Measurements from ENCODE around the gene WDR72.

WDR72 gene

DNA sequence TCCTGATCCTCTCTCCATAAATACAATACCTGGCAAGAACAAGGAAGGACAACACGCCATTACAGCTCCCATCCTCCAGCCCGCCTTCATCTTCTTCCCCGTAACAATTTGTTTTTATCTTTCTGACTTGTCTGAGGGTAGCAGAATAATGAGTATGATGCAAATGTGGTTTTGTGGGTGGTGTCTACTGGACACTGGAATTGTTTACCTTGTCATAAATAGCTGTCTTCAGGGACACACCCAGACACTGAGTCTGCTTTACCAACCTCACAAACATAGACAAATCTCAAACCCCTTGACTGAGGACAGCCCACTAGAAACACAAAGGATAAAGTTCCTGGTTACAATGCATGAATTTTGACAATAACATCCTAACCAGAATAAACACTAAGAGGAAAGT lies 13.4 kb downstream of the WDR72 start:
- H3F3A ChIP-seq (ENCODE audit: low read depth), result no peaks in the 10 kb centered on the region
- H4K20me1 ChIP-seq (ENCODE audit: insufficient read depth, low read length, poor library complexity, severe bottlenecking), result no peaks in the 10 kb centered on the region
- H2AFZ ChIP-seq (ENCODE audit: low read length), result no peak overlapping the region
- H3K36me3 ChIP-seq (ENCODE audit: insufficient read depth, low read length), result no peaks in the 10 kb centered on the region
- no peaks in the 10 kb centered on the region for H3K79me2 ChIP-seq (ENCODE audit: insufficient read depth, low read length)
- no peaks in the 10 kb centered on the region for H3K27me3 ChIP-seq (ENCODE audit: insufficient read depth, low read length, poor library complexity, severe bottlenecking)
- H3K9me3 ChIP-seq (ENCODE audit: insufficient read depth, low read depth, low read length), result no peaks in the 10 kb centered on the region
- H3K4me1 ChIP-seq (ENCODE audit: insufficient read depth, low read length, poor library complexity, severe bottlenecking), result no peaks in the 10 kb centered on the region
- H3K4me2 ChIP-seq (ENCODE audit: low read depth, low read length, poor library complexity, severe bottlenecking), result no peak overlapping the region
- no peak for TF ChIP-seq EZH2phosphoT487 (IDR thresholded peaks at IDR 0.05; ENCODE audit: borderline replicate concordance)
- TF ChIP-seq, protein P1, sequence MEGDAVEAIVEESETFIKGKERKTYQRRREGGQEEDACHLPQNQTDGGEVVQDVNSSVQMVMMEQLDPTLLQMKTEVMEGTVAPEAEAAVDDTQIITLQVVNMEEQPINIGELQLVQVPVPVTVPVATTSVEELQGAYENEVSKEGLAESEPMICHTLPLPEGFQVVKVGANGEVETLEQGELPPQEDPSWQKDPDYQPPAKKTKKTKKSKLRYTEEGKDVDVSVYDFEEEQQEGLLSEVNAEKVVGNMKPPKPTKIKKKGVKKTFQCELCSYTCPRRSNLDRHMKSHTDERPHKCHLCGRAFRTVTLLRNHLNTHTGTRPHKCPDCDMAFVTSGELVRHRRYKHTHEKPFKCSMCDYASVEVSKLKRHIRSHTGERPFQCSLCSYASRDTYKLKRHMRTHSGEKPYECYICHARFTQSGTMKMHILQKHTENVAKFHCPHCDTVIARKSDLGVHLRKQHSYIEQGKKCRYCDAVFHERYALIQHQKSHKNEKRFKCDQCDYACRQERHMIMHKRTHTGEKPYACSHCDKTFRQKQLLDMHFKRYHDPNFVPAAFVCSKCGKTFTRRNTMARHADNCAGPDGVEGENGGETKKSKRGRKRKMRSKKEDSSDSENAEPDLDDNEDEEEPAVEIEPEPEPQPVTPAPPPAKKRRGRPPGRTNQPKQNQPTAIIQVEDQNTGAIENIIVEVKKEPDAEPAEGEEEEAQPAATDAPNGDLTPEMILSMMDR (conservative IDR thresholded peaks at IDR 0.05; ENCODE audit: low read length), result no peak
- H3K9me2 ChIP-seq (replicated peaks; ENCODE audit: low read depth, low read length), result no peaks in the 10 kb centered on the region
- H3K9ac ChIP-seq (ENCODE audit: low read depth, low read length, poor library complexity, severe bottlenecking), result no peak overlapping the region
- H3K4me3 ChIP-seq (ENCODE audit: low read length, poor library complexity, severe bottlenecking), result no peak overlapping the region

DNA sequence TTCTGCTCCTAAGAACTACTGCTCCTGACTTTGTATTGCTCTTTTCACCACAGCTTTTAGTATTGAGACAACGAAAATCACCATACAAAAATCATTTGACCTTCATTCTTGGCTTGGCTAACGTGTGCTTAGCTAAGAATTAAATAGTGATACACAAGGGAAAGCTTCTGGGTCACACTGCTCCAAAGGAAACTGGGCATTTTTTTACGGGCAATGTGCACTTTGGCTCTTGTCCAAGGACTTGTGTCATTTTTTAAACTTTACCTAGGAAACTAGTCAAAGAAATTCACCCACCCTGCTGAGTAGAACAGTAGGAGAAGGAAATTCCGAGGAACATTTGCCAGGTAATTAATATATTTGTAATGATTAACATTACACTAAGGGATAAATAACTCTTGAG lies 19.8 kb downstream of the WDR72 start:
- H3K4me3 ChIP-seq (ENCODE audit: low read length, poor library complexity, severe bottlenecking), result no peak overlapping the region
- no peaks in the 10 kb centered on the region for H3K9me3 ChIP-seq (ENCODE audit: insufficient read depth, low read depth, low read length)
- H3K9me2 ChIP-seq (replicated peaks; ENCODE audit: low read depth, low read length), result no peaks in the 10 kb centered on the region
- no peak overlapping the region for H3K4me2 ChIP-seq (ENCODE audit: low read depth, low read length, poor library complexity, severe bottlenecking)
- TF ChIP-seq EZH2phosphoT487 (IDR thresholded peaks at IDR 0.05; ENCODE audit: borderline replicate concordance), result no peak
- TF ChIP-seq, protein P1 (conservative IDR thresholded peaks at IDR 0.05; ENCODE audit: low read length), result no peak
- no peak overlapping the region for H3K9ac ChIP-seq (ENCODE audit: low read depth, low read length, poor library complexity, severe bottlenecking)
- H3K36me3 ChIP-seq (ENCODE audit: insufficient read depth, low read length), result no peaks in the 10 kb centered on the region
- H3K79me2 ChIP-seq (ENCODE audit: insufficient read depth, low read length), result no peaks in the 10 kb centered on the region
- H3F3A ChIP-seq (ENCODE audit: low read depth), result no peaks in the 10 kb centered on the region
- H2AFZ ChIP-seq (ENCODE audit: low read length), result no peak overlapping the region
- no peaks in the 10 kb centered on the region for H4K20me1 ChIP-seq (ENCODE audit: insufficient read depth, low read length, poor library complexity, severe bottlenecking)
- H3K4me1 ChIP-seq (ENCODE audit: insufficient read depth, low read length, poor library complexity, severe bottlenecking), result no peaks in the 10 kb centered on the region
- no peaks in the 10 kb centered on the region for H3K27me3 ChIP-seq (ENCODE audit: insufficient read depth, low read length, poor library complexity, severe bottlenecking)

DNA sequence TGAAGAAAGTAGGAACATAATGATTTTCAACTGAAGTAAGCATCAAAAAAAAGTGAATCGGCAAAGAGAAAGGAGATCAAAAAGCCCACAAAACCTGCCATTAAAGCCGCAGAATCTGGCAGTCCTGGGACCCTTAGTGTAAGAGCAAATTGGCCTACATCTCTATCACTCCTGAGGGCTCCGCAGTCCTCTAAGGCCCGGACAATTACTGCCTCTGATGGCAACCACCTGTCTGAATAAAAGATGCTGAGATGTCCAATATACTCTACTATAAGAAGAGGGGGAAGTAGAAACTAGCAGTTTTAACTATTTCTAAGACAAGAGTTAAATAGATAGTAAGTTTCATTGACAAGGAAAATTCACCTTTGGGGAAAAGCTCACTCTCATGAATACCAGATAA lies 20.3 kb downstream of the WDR72 start:
- H3F3A ChIP-seq (ENCODE audit: low read depth), result no peaks in the 10 kb centered on the region
- H3K27me3 ChIP-seq (ENCODE audit: insufficient read depth, low read length, poor library complexity, severe bottlenecking), result no peaks in the 10 kb centered on the region
- H3K4me1 ChIP-seq (ENCODE audit: insufficient read depth, low read length, poor library complexity, severe bottlenecking), result no peaks in the 10 kb centered on the region
- H3K36me3 ChIP-seq (ENCODE audit: insufficient read depth, low read length), result no peaks in the 10 kb centered on the region
- no peaks in the 10 kb centered on the region for H4K20me1 ChIP-seq (ENCODE audit: insufficient read depth, low read length, poor library complexity, severe bottlenecking)
- no peak overlapping the region for H3K4me3 ChIP-seq (ENCODE audit: low read length, poor library complexity, severe bottlenecking)
- no peaks in the 10 kb centered on the region for H3K9me3 ChIP-seq (ENCODE audit: insufficient read depth, low read depth, low read length)
- no peak for TF ChIP-seq EZH2phosphoT487 (IDR thresholded peaks at IDR 0.05; ENCODE audit: borderline replicate concordance)
- TF ChIP-seq, protein P1 (conservative IDR thresholded peaks at IDR 0.05; ENCODE audit: low read length), result no peak
- H2AFZ ChIP-seq (ENCODE audit: low read length), result no peak overlapping the region
- no peaks in the 10 kb centered on the region for H3K9me2 ChIP-seq (replicated peaks; ENCODE audit: low read depth, low read length)
- no peaks in the 10 kb centered on the region for H3K79me2 ChIP-seq (ENCODE audit: insufficient read depth, low read length)
- no peak overlapping the region for H3K9ac ChIP-seq (ENCODE audit: low read depth, low read length, poor library complexity, severe bottlenecking)
- H3K4me2 ChIP-seq (ENCODE audit: low read depth, low read length, poor library complexity, severe bottlenecking), result no peak overlapping the region
